ENCODE data around the gene TBC1D7.

DNA sequence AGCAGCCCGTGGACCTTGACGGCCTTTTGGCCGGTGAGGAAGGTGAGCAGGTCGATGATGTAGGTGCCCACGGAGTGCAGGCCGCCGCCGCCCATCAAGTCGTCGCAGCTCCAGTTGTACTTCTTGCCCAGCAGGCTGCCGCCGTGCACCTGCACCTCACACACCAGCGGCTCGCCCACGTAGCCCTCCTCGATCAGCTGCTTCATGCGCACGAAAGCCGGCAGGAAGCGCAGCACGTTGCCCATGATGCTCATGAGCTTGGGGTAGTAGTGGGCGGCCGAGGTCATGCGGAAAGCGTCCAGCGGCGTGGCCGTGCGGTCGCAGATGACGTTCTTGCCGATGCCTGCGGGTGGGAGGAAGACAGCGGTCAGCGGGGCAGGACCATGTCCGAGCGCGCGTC is 37.0 kb upstream of the TBC1D7 start:
- TF ChIP-seq, protein P1, sequence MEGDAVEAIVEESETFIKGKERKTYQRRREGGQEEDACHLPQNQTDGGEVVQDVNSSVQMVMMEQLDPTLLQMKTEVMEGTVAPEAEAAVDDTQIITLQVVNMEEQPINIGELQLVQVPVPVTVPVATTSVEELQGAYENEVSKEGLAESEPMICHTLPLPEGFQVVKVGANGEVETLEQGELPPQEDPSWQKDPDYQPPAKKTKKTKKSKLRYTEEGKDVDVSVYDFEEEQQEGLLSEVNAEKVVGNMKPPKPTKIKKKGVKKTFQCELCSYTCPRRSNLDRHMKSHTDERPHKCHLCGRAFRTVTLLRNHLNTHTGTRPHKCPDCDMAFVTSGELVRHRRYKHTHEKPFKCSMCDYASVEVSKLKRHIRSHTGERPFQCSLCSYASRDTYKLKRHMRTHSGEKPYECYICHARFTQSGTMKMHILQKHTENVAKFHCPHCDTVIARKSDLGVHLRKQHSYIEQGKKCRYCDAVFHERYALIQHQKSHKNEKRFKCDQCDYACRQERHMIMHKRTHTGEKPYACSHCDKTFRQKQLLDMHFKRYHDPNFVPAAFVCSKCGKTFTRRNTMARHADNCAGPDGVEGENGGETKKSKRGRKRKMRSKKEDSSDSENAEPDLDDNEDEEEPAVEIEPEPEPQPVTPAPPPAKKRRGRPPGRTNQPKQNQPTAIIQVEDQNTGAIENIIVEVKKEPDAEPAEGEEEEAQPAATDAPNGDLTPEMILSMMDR (tag by site-specific recombination; IDR thresholded peaks at IDR 0.05), result no peak
- no peak for TF ChIP-seq GLI4 (tag by site-specific recombination; IDR thresholded peaks at IDR 0.05)
- TF ChIP-seq, protein P2, sequence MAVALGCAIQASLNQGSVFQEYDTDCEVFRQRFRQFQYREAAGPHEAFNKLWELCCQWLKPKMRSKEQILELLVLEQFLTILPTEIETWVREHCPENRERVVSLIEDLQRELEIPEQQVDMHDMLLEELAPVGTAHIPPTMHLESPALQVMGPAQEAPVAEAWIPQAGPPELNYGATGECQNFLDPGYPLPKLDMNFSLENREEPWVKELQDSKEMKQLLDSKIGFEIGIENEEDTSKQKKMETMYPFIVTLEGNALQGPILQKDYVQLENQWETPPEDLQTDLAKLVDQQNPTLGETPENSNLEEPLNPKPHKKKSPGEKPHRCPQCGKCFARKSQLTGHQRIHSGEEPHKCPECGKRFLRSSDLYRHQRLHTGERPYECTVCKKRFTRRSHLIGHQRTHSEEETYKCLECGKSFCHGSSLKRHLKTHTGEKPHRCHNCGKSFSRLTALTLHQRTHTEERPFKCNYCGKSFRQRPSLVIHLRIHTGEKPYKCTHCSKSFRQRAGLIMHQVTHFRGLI (tag by site-specific recombination; IDR thresholded peaks at IDR 0.05), result no peak
- TF ChIP-seq PBX3 (CRISPR knock-in tag; IDR thresholded peaks at IDR 0.05), result 0 out of 2 replicates have a peak, but pooled peaks have one; percentile 39
- TF ChIP-seq ZNF274 (IDR thresholded peaks at IDR 0.05; ENCODE audit: low read length), result no peak
- no peak for TF ChIP-seq ZNF274 (tag by site-specific recombination; IDR thresholded peaks at IDR 0.05; ENCODE audit: borderline replicate concordance)
- TF ChIP-seq TSHZ1 (tag by site-specific recombination; IDR thresholded peaks at IDR 0.05; ENCODE audit: borderline replicate concordance), result no peak

Data from HEK293 (cell line).